NCI-H460 (cell line): ENCODE data around the gene LRRC30. TPM values are rescaled to one million over a fixed set of nuclear protein-coding genes. Genes with fewer than 3 reads are reported as not detected.

Experiments used
- DNase-seq: peaks from one replicate; pipeline ENCODE4 v3.0.0-alpha.2; 2016; ENCODE audit warnings: low read depth; ENCODE audit errors: extremely low read depth
- total RNA-seq: library from RNA; depleted of rRNA; stranded (reverse); fragments of >200 nt; shearing (Covaris generic); gene quantifications from 2 replicates; pipeline ENCODE4 v1.2.3, GENCODE V29; 2014; rRNA removed

The LRRC30 gene
- total RNA-seq, 1 experiment from 2014 or later: not detected

- DNase-seq: no peak
Observed at GRCh38 chr18:7236933-7237332, 6.0 kb downstream of the LRRC30 start.

GRCh38 chr18:7237673-7238272 is 6.9 kb downstream of the LRRC30 start:
- DNase-seq: no peak

- DNase-seq: no peak
Observed at GRCh38 chr18:7242926-7243325, 12.0 kb downstream of the LRRC30 start.

- DNase-seq: no peak
Observed at GRCh38 chr18:7248877-7249276, 18.0 kb downstream of the LRRC30 start.

- no peak for DNase-seq
Observed at GRCh38 chr18:7254163-7254562, 23.3 kb downstream of the LRRC30 start.

- DNase-seq: no peak
Observed at GRCh38 chr18:7255054-7255453, 24.2 kb downstream of the LRRC30 start.

GRCh38 chr18:7255643-7256042 is 24.8 kb downstream of the LRRC30 start:
- DNase-seq: no peak

GRCh38 chr18:7256618-7257425 is 25.9 kb downstream of the LRRC30 start:
- no peak for DNase-seq

- no peak for DNase-seq
Observed at GRCh38 chr18:7257426-7257740, 26.5 kb downstream of the LRRC30 start.

GRCh38 chr18:7259475-7259874 is 28.6 kb downstream of the LRRC30 start:
- no peak for DNase-seq

GRCh38 chr18:7261199-7261598 is 30.3 kb downstream of the LRRC30 start:
- no peak for DNase-seq

GRCh38 chr18:7267973-7268372 is 37.1 kb downstream of the LRRC30 start:
- no peak for DNase-seq

GRCh38 chr18:7269942-7270341 is 39.1 kb downstream of the LRRC30 start:
- no peak for DNase-seq

- peak; percentile 71 for DNase-seq
Observed at GRCh38 chr18:7272311-7273049, 41.6 kb downstream of the LRRC30 start.

- peak; percentile 66 for DNase-seq
Observed at GRCh38 chr18:7273301-7273921, 42.5 kb downstream of the LRRC30 start.

GRCh38 chr18:7281579-7281978 is 50.7 kb downstream of the LRRC30 start:
- DNase-seq: no peak

Other genes starting within 250 kb of the LRRC30 start
- gene LAMA1, start 113.3 kb upstream of the LRRC30 start, total RNA-seq: 222 and 233 TPM in 2 replicates